ENCODE measurements around the gene TACO1.

DNA sequence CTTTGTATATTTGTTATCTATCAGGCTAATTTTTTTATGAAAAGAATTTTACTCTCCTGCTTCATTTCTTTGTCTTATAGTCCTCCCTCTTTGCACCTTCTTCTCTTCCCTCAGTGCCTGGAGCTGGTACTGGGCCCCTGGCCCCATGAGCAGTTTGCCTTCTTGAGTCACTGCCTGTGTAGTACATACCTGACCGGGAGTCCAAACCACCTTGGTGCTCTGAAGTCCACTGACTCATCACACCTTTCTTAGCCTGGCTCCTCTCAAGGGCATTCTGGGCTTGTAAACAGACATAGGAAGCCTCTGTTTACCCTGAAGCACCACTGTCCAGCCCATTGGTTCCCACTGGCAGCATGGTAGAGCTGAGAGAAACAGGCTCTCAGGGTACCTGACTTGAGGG, 11.0 kb upstream of the TACO1 start:
- no peak for TF ChIP-seq JUNB (IDR thresholded peaks at IDR 0.05)
- no peak for TF ChIP-seq POLR2A (IDR thresholded peaks at IDR 0.05; ENCODE audit: low read depth, low read length)
- TF ChIP-seq SRF (IDR thresholded peaks at IDR 0.05; ENCODE audit: low read depth in 2 of 2, low read length in 2 of 2): no peak
- TF ChIP-seq RAD21 (IDR thresholded peaks at IDR 0.05; ENCODE audit: insufficient read depth, low read depth, low read length): no peak
- no peak for TF ChIP-seq MTA3 (IDR thresholded peaks at IDR 0.05; ENCODE audit: borderline replicate concordance, low read length)
- TF ChIP-seq ASH2L (IDR thresholded peaks at IDR 0.05; ENCODE audit: borderline replicate concordance, low read depth): no peak
